HG03060 (cell line): ENCODE results near the gene ARIH2.
"Not testable (repeated sequence)": the region's sequence is repeated elsewhere in the genome, so short reads cannot be mapped to it uniquely, and the experiment has no call there.

Experiments
- ATAC-seq: cut with Tn5 transposase; IDR thresholded peaks from one replicate; pipeline ENCODE4 v1.9.1; 2021; ENCODE audit warnings: low read depth, moderate number of reproducible peaks; ENCODE audit not compliant: unreplicated experiment

Gene ARIH2

GRCh38 chr3:48999085-48999858 lies 80.6 kb downstream of the ARIH2 start:
- ATAC-seq, result no peak

GRCh38 chr3:49001155-49001554 lies 82.5 kb downstream of the ARIH2 start:
- ATAC-seq, result no peak

- no peak for ATAC-seq
These were observed 86.0 kb downstream of the ARIH2 start for GRCh38 chr3:49004352-49005302.

- no peak for ATAC-seq
These were observed 86.7 kb downstream of the ARIH2 start for GRCh38 chr3:49005303-49005680.

- ATAC-seq, result no peak
These were observed 87.4 kb downstream of the ARIH2 start for GRCh38 chr3:49005998-49006397.

GRCh38 chr3:49006408-49007067 lies 87.9 kb downstream of the ARIH2 start:
- no peak for ATAC-seq

GRCh38 chr3:49007068-49007770 lies 88.6 kb downstream of the ARIH2 start, which contains the start of gene WDR6:
TSS of gene WDR6 (plus strand) at chr3:49007391. CDS start at chr3:49007432, 41 bp downstream.
- ATAC-seq, result peak; percentile 75

- ATAC-seq, result peak; percentile 14
These were observed 89.3 kb downstream of the ARIH2 start for GRCh38 chr3:49007771-49008528.

- ATAC-seq, result not testable (repeated sequence)
These were observed 90.0 kb downstream of the ARIH2 start for GRCh38 chr3:49008627-49009026.

- no peak for ATAC-seq
These were observed 90.8 kb downstream of the ARIH2 start for GRCh38 chr3:49009396-49009795.

GRCh38 chr3:49012441-49013017 lies 93.9 kb downstream of the ARIH2 start:
- ATAC-seq, result no peak

GRCh38 chr3:49013113-49013737 lies 94.6 kb downstream of the ARIH2 start:
- no peak for ATAC-seq

GRCh38 chr3:49013738-49014660 lies 95.4 kb downstream of the ARIH2 start:
- ATAC-seq, result no peak

GRCh38 chr3:49015072-49015471 lies 96.4 kb downstream of the ARIH2 start:
- ATAC-seq, result no peak

GRCh38 chr3:49015765-49016164 lies 97.1 kb downstream of the ARIH2 start:
- ATAC-seq, result no peak

- no peak for ATAC-seq
These were observed 98.0 kb downstream of the ARIH2 start for GRCh38 chr3:49016414-49017228.
